Mesothelial cell of epicardium (in vitro differentiated cells): ENCODE data around the gene TLK1. TPM values are rescaled to one million over a fixed set of nuclear protein-coding genes. Genes with fewer than 3 reads are reported as not detected.

Experiments
- DNase-seq, 2 experiments: peaks; one replicate each; pipeline ENCODE4 v3.0.0; 2021; ENCODE audit warnings: low spot score in 2 of 2; ENCODE audit not compliant: unreplicated experiment in 2 of 2
- H3K27ac Mint-ChIP-seq: 2 replicates; pipeline ENCODE4 v1.8.0; 2021; ENCODE audit warnings: mixed read lengths
- H3K27me3 Mint-ChIP-seq: 2 replicates; pipeline ENCODE4 v1.8.0; 2021; ENCODE audit warnings: low read depth, mixed read lengths
- H3K36me3 Mint-ChIP-seq: 2 replicates; pipeline ENCODE4 v1.8.0; 2021; ENCODE audit warnings: mixed read lengths
- H3K4me1 Mint-ChIP-seq: 2 replicates; pipeline ENCODE4 v1.8.0; 2021; ENCODE audit warnings: mixed read lengths
- H3K4me3 Mint-ChIP-seq: 2 replicates; pipeline ENCODE4 v1.8.0; 2021; ENCODE audit warnings: mild to moderate bottlenecking, moderate library complexity, mixed read lengths
- H3K9me3 Mint-ChIP-seq: 2 replicates; pipeline ENCODE4 v1.8.0; 2021; ENCODE audit warnings: mixed read lengths
- CTCF ChIP-seq: fragments of 200-600 bp; sonication (generic); IDR thresholded peaks from one replicate; pipeline ENCODE4 v1.5.0; 2021; ENCODE audit warnings: antibody characterized with exemption; ENCODE audit not compliant: unreplicated experiment
- total RNA-seq: library from RNA; stranded (reverse); gene quantifications from 3 replicates; pipeline ENCODE4 v1.2.1, GENCODE V29; 2021

Gene TLK1
- total RNA-seq, 1 donor from 2014 or later = 72.0 TPM

- TF ChIP-seq CTCF = no peak
- no peaks in the 10 kb centered on the region for H3K27me3 Mint-ChIP-seq
- H3K9me3 Mint-ChIP-seq = no peaks in the 10 kb centered on the region
- H3K4me1 Mint-ChIP-seq = peaks cover 19% of the 10 kb centered on the region
- H3K4me3 Mint-ChIP-seq = peak overlapping the region; percentile 55
- peaks cover 8% of the 10 kb centered on the region for H3K36me3 Mint-ChIP-seq
- H3K27ac Mint-ChIP-seq = peak overlapping the region; percentile 2
- no peak for DNase-seq
These were observed 188.1 kb downstream of the TLK1 start for GRCh38 chr2:170972296-170973224.

GRCh38 chr2:170971071-170971470 lies 189.6 kb downstream of the TLK1 start:
- H3K4me1 Mint-ChIP-seq = peaks cover 19% of the 10 kb centered on the region
- peaks cover 19% of the 10 kb centered on the region for H3K36me3 Mint-ChIP-seq
- no peaks in the 10 kb centered on the region for H3K27me3 Mint-ChIP-seq
- H3K9me3 Mint-ChIP-seq = no peaks in the 10 kb centered on the region
- no peak overlapping the region for H3K4me3 Mint-ChIP-seq
- DNase-seq = no peak
- TF ChIP-seq CTCF = no peak
- no peak overlapping the region for H3K27ac Mint-ChIP-seq

GRCh38 chr2:170969872-170970496 lies 190.7 kb downstream of the TLK1 start:
- peaks cover 24% of the 10 kb centered on the region for H3K36me3 Mint-ChIP-seq
- no peak for TF ChIP-seq CTCF
- H3K9me3 Mint-ChIP-seq = no peaks in the 10 kb centered on the region
- no peaks in the 10 kb centered on the region for H3K27me3 Mint-ChIP-seq
- no peak overlapping the region for H3K27ac Mint-ChIP-seq
- H3K4me1 Mint-ChIP-seq = peaks cover 29% of the 10 kb centered on the region
- DNase-seq = no peak
- H3K4me3 Mint-ChIP-seq = no peak overlapping the region

- Mint-ChIP-seq H3K4me3 (no peak overlapping the region), H3K36me3 (peaks cover 28% of the 10 kb centered on the region), H3K27me3 (no peaks in the 10 kb centered on the region), H3K4me1 (peaks cover 26% of the 10 kb centered on the region), H3K27ac (peak overlapping the region; percentile 5), H3K9me3 (no peaks in the 10 kb centered on the region)
- no peak for DNase-seq
- TF ChIP-seq CTCF = no peak
These were observed 191.7 kb downstream of the TLK1 start for GRCh38 chr2:170969030-170969429.

GRCh38 chr2:170968205-170969003 lies 192.3 kb downstream of the TLK1 start:
- H3K4me1 Mint-ChIP-seq = peaks cover 25% of the 10 kb centered on the region

More at GRCh38 chr2:170968205-170969003, 192.3 kb downstream of the TLK1 start:
- Mint-ChIP-seq H3K9me3 (no peaks in the 10 kb centered on the region), H3K4me3 (no peak overlapping the region), H3K27ac (peak overlapping the region; percentile 5), H3K27me3 (no peaks in the 10 kb centered on the region), H3K36me3 (peaks cover 29% of the 10 kb centered on the region)
- TF ChIP-seq CTCF = no peak
- no peak for DNase-seq
